Measurements from ENCODE around the gene CNTNAP2. TPM values are rescaled to one million over a fixed set of nuclear protein-coding genes. Genes with fewer than 3 reads are reported as not detected.

The CNTNAP2 gene
- total RNA-seq, 1 experiment from 2014 or later, result 64.5 TPM

GRCh38 chr7:146433501-146433900 is 316.9 kb downstream of the CNTNAP2 start:
- H3K14ac ChIP-seq (ENCODE audit: insufficient read depth, low read length), result no peak overlapping the region
- no peak overlapping the region for H2AK5ac ChIP-seq (ENCODE audit: insufficient read length, low read length)
- H3K27me3 ChIP-seq (ENCODE audit: insufficient read depth, low read length), result no peaks in the 10 kb centered on the region
- Mint-ChIP-seq H3K36me3 (ENCODE audit: insufficient read depth in 1 of 3, low read depth in 3 of 3) (peaks cover 0 to 4% (median 0%) of the 10 kb centered on the region in 3 experiments; a peak in 1 of 7 replicates), H3K27me3 (ENCODE audit: low read depth) (no peaks in the 10 kb centered on the region), H3K4me3 (no peak overlapping the region), H3K9me3 (peaks cover 5% of the 10 kb centered on the region in 2 experiments; a peak in 2 of 5 replicates), H3K27ac (0 out of 7 replicates have a peak overlapping the region, but pooled peaks of 1 of the 3 experiments have one; percentile 31), H3K4me1 (peaks cover 7% of the 10 kb centered on the region in 2 experiments)
- no peaks in the 10 kb centered on the region for H3K79me2 ChIP-seq (ENCODE audit: insufficient read depth, low read length)
- no peak overlapping the region for H3K4ac ChIP-seq (ENCODE audit: low read depth, low read length)
- H3K9me3 ChIP-seq (ENCODE audit: control insufficient read depth, low read depth, low read length), result no peaks in the 10 kb centered on the region
- no peaks in the 10 kb centered on the region for H3K4me1 ChIP-seq (ENCODE audit: insufficient read depth, low read length)
- H2BK15ac ChIP-seq (ENCODE audit: low read depth, low read length), result no peak overlapping the region
- no peaks in the 10 kb centered on the region for H4K20me1 ChIP-seq (ENCODE audit: control insufficient read depth, insufficient read depth, insufficient read length)
- H2BK20ac ChIP-seq (ENCODE audit: low read depth, low read length, poor library complexity, severe bottlenecking), result no peak overlapping the region
- no peak overlapping the region for H3K9ac ChIP-seq (ENCODE audit: extremely low read depth, insufficient read length, low read length)
- TF ChIP-seq CTCF (conservative IDR thresholded peaks at IDR 0.05), result no peak
- H3K79me1 ChIP-seq (ENCODE audit: insufficient read depth, low read depth, low read length, poor library complexity, severe bottlenecking), result no peaks in the 10 kb centered on the region
- H2AFZ ChIP-seq (ENCODE audit: low read length), result no peak overlapping the region
- H3K18ac ChIP-seq (ENCODE audit: insufficient read length, low read depth, low read length), result no peak overlapping the region
- H2BK120ac ChIP-seq (ENCODE audit: low read depth, low read length, poor library complexity, severe bottlenecking), result no peak overlapping the region
- no peak for DNase-seq
- no peak overlapping the region for H4K91ac ChIP-seq (ENCODE audit: insufficient read length, low read depth, low read length)
- no peaks in the 10 kb centered on the region for H3K23me2 ChIP-seq (ENCODE audit: insufficient read length, low read depth, low read length, poor library complexity, severe bottlenecking)
- no peak overlapping the region for H3K4me2 ChIP-seq (ENCODE audit: insufficient read depth, insufficient read length, low read length)
- no peak overlapping the region for H3K56ac ChIP-seq (ENCODE audit: insufficient read length, low read depth, low read length)
- H2BK5ac ChIP-seq (ENCODE audit: insufficient read length, low read length), result no peak overlapping the region
- H2BK12ac ChIP-seq (ENCODE audit: insufficient read length, low read depth, low read length), result no peak overlapping the region
- H4K5ac ChIP-seq (ENCODE audit: insufficient read length, low read depth, low read length), result no peak overlapping the region
- no CpG with 5 or more reads among the region's 3 CpGs for WGBS (ENCODE audit: extremely low coverage, insufficient read length, low lambda C conversion rate)
- H3K23ac ChIP-seq (ENCODE audit: insufficient read length, low read depth, low read length), result no peak overlapping the region
- no peak overlapping the region for H3K27ac ChIP-seq (ENCODE audit: insufficient read length, low read depth, low read length)
- no peak overlapping the region for H4K8ac ChIP-seq (replicated peaks; ENCODE audit: insufficient read length, low read depth, low read length)
- no peak overlapping the region for H3T11ph ChIP-seq (ENCODE audit: low read length)
